Measurements from ENCODE around the gene PRMT7. TPM values are rescaled to one million over a fixed set of nuclear protein-coding genes. Genes with fewer than 3 reads are reported as not detected.

Gene PRMT7
- total and polyA plus RNA-seq, 4 donors: 11.0 to 99.2 (median 31.6) TPM

GRCh38 chr16:68272507-68273209, 38.2 kb upstream of the PRMT7 start:
- H3K27me3 ChIP-seq (ENCODE audit: control insufficient read depth in 1 of 2, insufficient read depth in 2 of 2, low read length in 1 of 2): no peaks in the 10 kb centered on the region
- peaks cover 0 to 8% of the 10 kb centered on the region in 2 donors for H3K36me3 ChIP-seq (ENCODE audit: control insufficient read depth in 1 of 2, insufficient read depth in 2 of 2, low read length in 1 of 2)
- no peak overlapping the region for H3K27ac ChIP-seq (ENCODE audit: low read depth in 1 of 2, low read length in 2 of 2)
- DNase-seq: no peak
- no peak for ATAC-seq (ENCODE audit: low FRiP score)
- H3K4me3 ChIP-seq (ENCODE audit: low read length in 2 of 2): no peak overlapping the region
- H3K9me3 ChIP-seq (ENCODE audit: control insufficient read depth, low read length): no peaks in the 10 kb centered on the region
- WGBS, 2 donors: 87 to 91% methylated on average over 4 of the region's 4 CpGs
- no peaks in the 10 kb centered on the region for H3K4me1 ChIP-seq (ENCODE audit: control insufficient read depth in 1 of 2, insufficient read depth in 2 of 2, low read length in 2 of 2)
- intact Hi-C loops (cut with DNase I): no loop called here

- no peak for DNase-seq
- Histone ChIP-seq H3K4me3 (ENCODE audit: low read length in 2 of 2) (no peak overlapping the region), H3K27ac (ENCODE audit: low read depth in 1 of 2, low read length in 2 of 2) (no peak overlapping the region), H3K27me3 (ENCODE audit: control insufficient read depth in 1 of 2, insufficient read depth in 2 of 2, low read length in 1 of 2) (no peaks in the 10 kb centered on the region), H3K9me3 (ENCODE audit: control insufficient read depth, low read length) (no peaks in the 10 kb centered on the region), H3K36me3 (ENCODE audit: control insufficient read depth in 1 of 2, insufficient read depth in 2 of 2, low read length in 1 of 2) (peaks cover 0 to 8% of the 10 kb centered on the region in 2 donors), H3K4me1 (ENCODE audit: control insufficient read depth in 1 of 2, insufficient read depth in 2 of 2, low read length in 2 of 2) (no peaks in the 10 kb centered on the region)
- no peak for ATAC-seq (ENCODE audit: low FRiP score)
- intact Hi-C loops (cut with DNase I): no loop called here
- WGBS, 2 donors: 82 to 93% methylated on average over 5 of the region's 5 CpGs
Measured at GRCh38 chr16:68273459-68273858, 37.4 kb upstream of the PRMT7 start.

- H3K4me1 ChIP-seq (ENCODE audit: control insufficient read depth in 1 of 2, insufficient read depth in 2 of 2, low read length in 2 of 2): no peaks in the 10 kb centered on the region
- ATAC-seq (ENCODE audit: low FRiP score): no peak
- H3K4me3 ChIP-seq (ENCODE audit: low read length in 2 of 2): no peak overlapping the region
- H3K27ac ChIP-seq (ENCODE audit: low read depth in 1 of 2, low read length in 2 of 2): no peak overlapping the region
- H3K27me3 ChIP-seq (ENCODE audit: control insufficient read depth in 1 of 2, insufficient read depth in 2 of 2, low read length in 1 of 2): no peaks in the 10 kb centered on the region
- intact Hi-C loops (cut with DNase I): no loop called here
- H3K9me3 ChIP-seq (ENCODE audit: control insufficient read depth, low read length): no peaks in the 10 kb centered on the region
- DNase-seq: no peak
- WGBS, 2 donors: 95 to 97% methylated on average over 8 of the region's 8 CpGs
- peaks cover 0 to 8% of the 10 kb centered on the region in 2 donors for H3K36me3 ChIP-seq (ENCODE audit: control insufficient read depth in 1 of 2, insufficient read depth in 2 of 2, low read length in 1 of 2)
Measured at GRCh38 chr16:68273896-68274295, 36.9 kb upstream of the PRMT7 start.

- Histone ChIP-seq H3K4me1 (ENCODE audit: control insufficient read depth in 1 of 2, insufficient read depth in 2 of 2, low read length in 2 of 2) (no peaks in the 10 kb centered on the region), H3K9me3 (ENCODE audit: control insufficient read depth, low read length) (no peaks in the 10 kb centered on the region), H3K27ac (ENCODE audit: low read depth in 1 of 2, low read length in 2 of 2) (peak overlapping the region in 1 of 2 donors; percentile 39), H3K36me3 (ENCODE audit: control insufficient read depth in 1 of 2, insufficient read depth in 2 of 2, low read length in 1 of 2) (peaks cover 0 to 8% of the 10 kb centered on the region in 2 donors), H3K4me3 (ENCODE audit: low read length in 2 of 2) (no peak overlapping the region), H3K27me3 (ENCODE audit: control insufficient read depth in 1 of 2, insufficient read depth in 2 of 2, low read length in 1 of 2) (no peaks in the 10 kb centered on the region)
- no peak for DNase-seq
- 92 to 95% methylated on average over 4 of the region's 4 CpGs for WGBS, 2 donors
- intact Hi-C loops (cut with DNase I): no loop called here
- no peak for ATAC-seq (ENCODE audit: low FRiP score)
Measured at GRCh38 chr16:68274441-68274840, 36.4 kb upstream of the PRMT7 start.

GRCh38 chr16:68275611-68276191, 35.1 kb upstream of the PRMT7 start:
- no peaks in the 10 kb centered on the region for H3K9me3 ChIP-seq (ENCODE audit: control insufficient read depth, low read length)
- WGBS, 2 donors: 15% methylated on average over 4 of the region's 4 CpGs
- H3K27me3 ChIP-seq (ENCODE audit: control insufficient read depth in 1 of 2, insufficient read depth in 2 of 2, low read length in 1 of 2): no peaks in the 10 kb centered on the region
- H3K36me3 ChIP-seq (ENCODE audit: control insufficient read depth in 1 of 2, insufficient read depth in 2 of 2, low read length in 1 of 2): peaks cover 0 to 8% of the 10 kb centered on the region in 2 donors
- ATAC-seq (ENCODE audit: low FRiP score) (no peak), DNase-seq (no peak)
- intact Hi-C loops (cut with DNase I): no loop called here
- no peak overlapping the region for H3K4me3 ChIP-seq (ENCODE audit: low read length in 2 of 2)
- H3K27ac ChIP-seq (ENCODE audit: low read depth in 1 of 2, low read length in 2 of 2): peak overlapping the region; percentile 36 to 76
- no peaks in the 10 kb centered on the region for H3K4me1 ChIP-seq (ENCODE audit: control insufficient read depth in 1 of 2, insufficient read depth in 2 of 2, low read length in 2 of 2)

GRCh38 chr16:68276223-68276622, 34.6 kb upstream of the PRMT7 start:
- DNase-seq (no peak), ATAC-seq (ENCODE audit: low FRiP score) (peak; percentile 71)
- intact Hi-C loops (cut with DNase I): no loop called here
- peak overlapping the region in 1 of 2 donors; percentile 36 for H3K27ac ChIP-seq (ENCODE audit: low read depth in 1 of 2, low read length in 2 of 2)
- H3K27me3 ChIP-seq (ENCODE audit: control insufficient read depth in 1 of 2, insufficient read depth in 2 of 2, low read length in 1 of 2): no peaks in the 10 kb centered on the region
- no peaks in the 10 kb centered on the region for H3K4me1 ChIP-seq (ENCODE audit: control insufficient read depth in 1 of 2, insufficient read depth in 2 of 2, low read length in 2 of 2)
- H3K4me3 ChIP-seq (ENCODE audit: low read length in 2 of 2): no peak overlapping the region
- H3K9me3 ChIP-seq (ENCODE audit: control insufficient read depth, low read length): no peaks in the 10 kb centered on the region
- H3K36me3 ChIP-seq (ENCODE audit: control insufficient read depth in 1 of 2, insufficient read depth in 2 of 2, low read length in 1 of 2): peaks cover 0 to 8% of the 10 kb centered on the region in 2 donors
- WGBS, 2 donors: 7 to 23% methylated on average over 3 of the region's 3 CpGs

- DNase-seq (no peak), ATAC-seq (ENCODE audit: low FRiP score) (no peak)
- no peaks in the 10 kb centered on the region for H3K27me3 ChIP-seq (ENCODE audit: control insufficient read depth in 1 of 2, insufficient read depth in 2 of 2, low read length in 1 of 2)
- no peak overlapping the region for H3K4me3 ChIP-seq (ENCODE audit: low read length in 2 of 2)
- peaks cover 4 to 5% of the 10 kb centered on the region in 2 donors for H3K36me3 ChIP-seq (ENCODE audit: control insufficient read depth in 1 of 2, insufficient read depth in 2 of 2, low read length in 1 of 2)
- no peaks in the 10 kb centered on the region for H3K9me3 ChIP-seq (ENCODE audit: control insufficient read depth, low read length)
- H3K4me1 ChIP-seq (ENCODE audit: control insufficient read depth in 1 of 2, insufficient read depth in 2 of 2, low read length in 2 of 2): no peaks in the 10 kb centered on the region
- intact Hi-C loops (cut with DNase I): no loop called here
- WGBS, 2 donors: 90 to 92% methylated on average over 13 of the region's 13 CpGs
- no peak overlapping the region for H3K27ac ChIP-seq (ENCODE audit: low read depth in 1 of 2, low read length in 2 of 2)
Measured at GRCh38 chr16:68279726-68280558, 30.9 kb upstream of the PRMT7 start.

GRCh38 chr16:68281368-68282063, 29.3 kb upstream of the PRMT7 start:
- H3K27me3 ChIP-seq (ENCODE audit: control insufficient read depth in 1 of 2, insufficient read depth in 2 of 2, low read length in 1 of 2): no peaks in the 10 kb centered on the region
- peaks cover 3 to 4% of the 10 kb centered on the region in 2 donors for H3K36me3 ChIP-seq (ENCODE audit: control insufficient read depth in 1 of 2, insufficient read depth in 2 of 2, low read length in 1 of 2)
- no peaks in the 10 kb centered on the region for H3K9me3 ChIP-seq (ENCODE audit: control insufficient read depth, low read length)
- 91 to 94% methylated on average over 4 of the region's 4 CpGs for WGBS, 2 donors
- intact Hi-C loops (cut with DNase I): no loop called here
- no peaks in the 10 kb centered on the region for H3K4me1 ChIP-seq (ENCODE audit: control insufficient read depth in 1 of 2, insufficient read depth in 2 of 2, low read length in 2 of 2)
- no peak for DNase-seq
- no peak overlapping the region for H3K4me3 ChIP-seq (ENCODE audit: low read length in 2 of 2)
- no peak for ATAC-seq (ENCODE audit: low FRiP score)
- no peak overlapping the region for H3K27ac ChIP-seq (ENCODE audit: low read depth in 1 of 2, low read length in 2 of 2)
